Astrocyte (in vitro differentiated cells and primary cell): Measurements from ENCODE around the gene CREB3L2. TPM values are rescaled to one million over a fixed set of nuclear protein-coding genes. Genes with fewer than 3 reads are reported as not detected.

Experiments used
- DNase-seq: peaks from one replicate; pipeline ENCODE4 v3.0.0-alpha.2; 2010; ENCODE audit warnings: low read depth
- FAIRE-seq: peaks from 2 replicates; lab custom pipeline; 2011; peaks lifted over from hg19 to GRCh38; lab: Jason Lieb, UNC
- H2AFZ ChIP-seq: 2 replicates; pipeline ENCODE4 v1.6.0; 2012; ENCODE audit warnings: low read depth, low read length, inconsistent platforms
- H3K27ac ChIP-seq: 2 replicates; pipeline ENCODE4 v1.5.1; 2011; ENCODE audit warnings: low read depth, low read length, inconsistent platforms
- H3K27me3 ChIP-seq: 2 replicates; pipeline ENCODE4 v1.6.0; 2011; ENCODE audit warnings: low read length, inconsistent platforms; ENCODE audit not compliant: insufficient read depth
- H3K36me3 ChIP-seq: 2 replicates; pipeline ENCODE4 v1.5.1; 2011; ENCODE audit warnings: low read length, inconsistent platforms; ENCODE audit not compliant: insufficient read depth
- H3K4me1 ChIP-seq: 2 replicates; pipeline ENCODE4 v1.5.1; 2011; ENCODE audit warnings: low read length, inconsistent platforms; ENCODE audit not compliant: insufficient read depth
- H3K4me2 ChIP-seq: 2 replicates; pipeline ENCODE4 v1.6.0; 2012; ENCODE audit warnings: low read length, inconsistent platforms
- H3K4me3 ChIP-seq: 2 replicates; pipeline ENCODE4 v1.5.1; 2011; ENCODE audit warnings: low read depth, mild to moderate bottlenecking, low read length, inconsistent platforms; ENCODE audit not compliant: insufficient read depth
- H3K79me2 ChIP-seq: 2 replicates; pipeline ENCODE4 v1.6.0; 2012; ENCODE audit warnings: mild to moderate bottlenecking, low read length, inconsistent platforms; ENCODE audit not compliant: insufficient read depth
- H3K9ac ChIP-seq: 2 replicates; pipeline ENCODE4 v1.6.0; 2012; ENCODE audit warnings: mild to moderate bottlenecking, low read length, inconsistent platforms
- H3K9me3 ChIP-seq: 2 replicates; pipeline ENCODE4 v1.5.1; 2012; ENCODE audit warnings: low read depth, mild to moderate bottlenecking, low read length, inconsistent platforms; ENCODE audit not compliant: insufficient read depth
- H4K20me1 ChIP-seq: 2 replicates; pipeline ENCODE4 v1.6.0; 2012; ENCODE audit warnings: low read length, inconsistent platforms; ENCODE audit not compliant: insufficient read depth
- H3K27ac Mint-ChIP-seq: one replicate; pipeline ENCODE4 v1.8.0; 2021; ENCODE audit warnings: mild to moderate bottlenecking, mixed read lengths; ENCODE audit not compliant: unreplicated experiment
- H3K27me3 Mint-ChIP-seq: one replicate; pipeline ENCODE4 v1.8.0; 2021; ENCODE audit warnings: low read depth, mixed read lengths; ENCODE audit not compliant: unreplicated experiment
- H3K36me3 Mint-ChIP-seq: one replicate; pipeline ENCODE4 v1.8.0; 2021; ENCODE audit warnings: low read depth, mixed read lengths; ENCODE audit not compliant: unreplicated experiment
- H3K4me1 Mint-ChIP-seq: one replicate; pipeline ENCODE4 v1.8.0; 2021; ENCODE audit warnings: low read depth, mixed read lengths; ENCODE audit not compliant: unreplicated experiment
- H3K4me3 Mint-ChIP-seq: one replicate; pipeline ENCODE4 v1.8.0; 2021; ENCODE audit warnings: mild to moderate bottlenecking, moderate library complexity, mixed read lengths; ENCODE audit not compliant: unreplicated experiment
- H3K9me3 Mint-ChIP-seq: one replicate; pipeline ENCODE4 v1.8.0; 2021; ENCODE audit warnings: mild to moderate bottlenecking, mixed read lengths; ENCODE audit not compliant: unreplicated experiment
- CTCF ChIP-seq: IDR thresholded peaks from 2 replicates; pipeline ENCODE4 v1.5.1; 2011; ENCODE audit warnings: low read depth, mild to moderate bottlenecking, inconsistent platforms, low read length, moderate library complexity; ENCODE audit not compliant: insufficient read depth
- EZH2 ChIP-seq: IDR thresholded peaks from 2 replicates; pipeline ENCODE4 v1.6.1; 2012; ENCODE audit warnings: mild to moderate bottlenecking, low read length, inconsistent platforms; ENCODE audit not compliant: insufficient read depth
- total RNA-seq: library from RNA; stranded (reverse); gene quantifications from 2 replicates; pipeline ENCODE4 v1.2.1, GENCODE V29; 2021

Gene CREB3L2
- total RNA-seq, 1 donor from 2014 or later: 116 TPM

- H3K4me2 ChIP-seq: no peak overlapping the region
- H4K20me1 ChIP-seq: no peaks in the 10 kb centered on the region
- TF ChIP-seq CTCF (no peak), EZH2 (no peak)
- Mint-ChIP-seq H3K27ac (no peak overlapping the region), H3K36me3 (no peaks in the 10 kb centered on the region), H3K9me3 (peaks cover 14% of the 10 kb centered on the region), H3K27me3 (no peaks in the 10 kb centered on the region), H3K4me1 (peaks cover 14% of the 10 kb centered on the region), H3K4me3 (no peak overlapping the region)
- H3K9me3 ChIP-seq: no peaks in the 10 kb centered on the region
- H2AFZ ChIP-seq: no peak overlapping the region
- no peak overlapping the region for H3K27ac ChIP-seq
- FAIRE-seq (no peak), DNase-seq (no peak)
- no peaks in the 10 kb centered on the region for H3K4me1 ChIP-seq
- H3K4me3 ChIP-seq: no peak overlapping the region
- H3K9ac ChIP-seq: no peak overlapping the region
- no peaks in the 10 kb centered on the region for H3K27me3 ChIP-seq
- no peaks in the 10 kb centered on the region for H3K36me3 ChIP-seq
- H3K79me2 ChIP-seq: no peaks in the 10 kb centered on the region
Observed at GRCh38 chr7:138036135-138036534, 34.2 kb upstream of the CREB3L2 start.

- no peaks in the 10 kb centered on the region for H3K27me3 Mint-ChIP-seq
- no peaks in the 10 kb centered on the region for H4K20me1 ChIP-seq
- DNase-seq: no peak
- no peaks in the 10 kb centered on the region for H3K36me3 ChIP-seq
- H3K27ac Mint-ChIP-seq: peak overlapping the region; percentile 38
- no peak overlapping the region for H2AFZ ChIP-seq
- no peaks in the 10 kb centered on the region for H3K79me2 ChIP-seq
- H3K9me3 Mint-ChIP-seq: no peaks in the 10 kb centered on the region
- peaks cover under 1% of the 10 kb centered on the region for H3K27me3 ChIP-seq
- H3K4me3 ChIP-seq: no peak overlapping the region
- no peak overlapping the region for H3K4me3 Mint-ChIP-seq
- no peak for FAIRE-seq
- H3K27ac ChIP-seq: no peak overlapping the region
- no peak overlapping the region for H3K4me2 ChIP-seq
- no peaks in the 10 kb centered on the region for H3K9me3 ChIP-seq
- no peaks in the 10 kb centered on the region for H3K36me3 Mint-ChIP-seq
- peaks cover 24% of the 10 kb centered on the region for H3K4me1 Mint-ChIP-seq
- no peak overlapping the region for H3K9ac ChIP-seq
- H3K4me1 ChIP-seq: no peaks in the 10 kb centered on the region
- TF ChIP-seq EZH2 (no peak), CTCF (no peak)
Observed at GRCh38 chr7:138033241-138033640, 31.4 kb upstream of the CREB3L2 start.

GRCh38 chr7:138032770-138033169 is 30.9 kb upstream of the CREB3L2 start:
- peaks cover 5% of the 10 kb centered on the region for H3K27me3 ChIP-seq
- TF ChIP-seq CTCF: no peak
- TF ChIP-seq EZH2: no peak
- H3K27ac ChIP-seq: no peak overlapping the region
- peaks cover 24% of the 10 kb centered on the region for H3K4me1 Mint-ChIP-seq
- H3K36me3 Mint-ChIP-seq: no peaks in the 10 kb centered on the region
- no peaks in the 10 kb centered on the region for H3K36me3 ChIP-seq
- H3K9ac ChIP-seq: no peak overlapping the region
- no peak overlapping the region for H2AFZ ChIP-seq
- H3K9me3 Mint-ChIP-seq: no peaks in the 10 kb centered on the region
- H3K27ac Mint-ChIP-seq: peak overlapping the region; percentile 38
- H3K4me3 Mint-ChIP-seq: no peak overlapping the region
- no peaks in the 10 kb centered on the region for H4K20me1 ChIP-seq
- no peaks in the 10 kb centered on the region for H3K27me3 Mint-ChIP-seq
- peak; percentile 55 for DNase-seq
- H3K4me2 ChIP-seq: no peak overlapping the region
- H3K9me3 ChIP-seq: no peaks in the 10 kb centered on the region
- no peaks in the 10 kb centered on the region for H3K79me2 ChIP-seq
- H3K4me1 ChIP-seq: no peaks in the 10 kb centered on the region
- no peak for FAIRE-seq
- no peak overlapping the region for H3K4me3 ChIP-seq
